ENCODE data around the gene ACTA1. TPM values are rescaled to one million over a fixed set of nuclear protein-coding genes. Genes with fewer than 3 reads are reported as not detected.

ACTA1 gene
- total RNA-seq (2014; rRNA removed; shearing (Covaris generic)) = 7.1 and 8.8 TPM in 2 replicates
- 13.0 and 16.3 TPM in 2 replicates for polyA plus RNA-seq (2016; fragmentation: Nextera tagmentation; extraction: Ambion mirVana)
- long read RNA-seq, transcript ACTA1-202 (7 exons, 1,491 nt) = major isoform, 8 of 8 reads
- long read RNA-seq, partial matches to known transcripts = 0 of 8 reads
- long read RNA-seq, other reads (novel, unspliced or antisense) = 0 of 8 reads

DNA sequence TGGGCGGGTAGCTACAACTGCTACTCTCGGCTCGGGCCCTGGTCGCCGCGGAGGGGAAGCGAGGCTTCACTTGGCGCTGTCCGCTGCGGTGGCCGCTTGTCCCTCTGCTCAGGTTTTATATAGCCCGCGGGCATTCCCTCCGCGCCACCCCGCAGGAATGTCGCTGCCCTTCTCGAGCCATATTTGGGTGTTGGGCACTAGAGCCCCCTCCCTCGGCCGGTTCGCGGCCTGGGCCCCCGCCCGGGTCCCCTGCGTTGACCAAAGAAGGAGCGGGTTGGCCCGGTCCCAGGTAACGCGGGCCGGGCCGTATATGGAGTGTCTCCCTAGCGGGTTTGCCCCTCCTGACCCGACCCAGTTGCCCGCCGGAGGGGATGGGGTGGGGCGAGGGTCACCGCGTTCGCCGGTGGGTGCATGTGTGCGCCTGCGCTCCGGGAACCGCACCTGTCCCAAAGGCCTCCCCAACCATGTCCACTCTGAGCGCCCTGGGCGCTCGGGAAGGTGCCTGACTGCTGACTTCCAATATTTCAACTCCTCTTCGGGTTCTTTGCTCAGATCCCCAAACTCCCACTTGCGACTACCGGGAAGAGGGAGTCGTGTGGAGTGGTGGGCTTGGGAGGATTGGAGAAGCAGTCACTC, at the start of gene ACTA1:
ACTA1 (minus strand) TSS at position 90 of the 636 bp plus-strand sequence. CDS start 979 bp downstream, outside the sequence.
- Mint-ChIP-seq H3K27me3 (ENCODE audit: insufficient read depth, low read depth, poor library complexity) (peaks cover 69% of the 10 kb centered on the region), H3K4me1 (peaks cover 22% of the 10 kb centered on the region), H3K27ac (no peak within 1 kb of the TSS), H3K9me3 (peaks cover 4% of the 10 kb centered on the region; the same call in 1 of the 3 replicates), H3K4me3 (peak within 1 kb of the TSS; percentile 82), H3K36me3 (ENCODE audit: low read depth) (peaks cover 6% of the 10 kb centered on the region; the same call in 2 of the 3 replicates)
- no peaks in the 10 kb centered on the region for H3K36me3 ChIP-seq (ENCODE audit: insufficient read depth)
- H3K4me2 ChIP-seq = peak within 1 kb of the TSS; percentile 96
- H3K27ac ChIP-seq (ENCODE audit: low read depth) = no peak within 1 kb of the TSS
- peak within 1 kb of the TSS; percentile 94 for H2AFZ ChIP-seq
- peaks cover 14% of the 10 kb centered on the region; the same call in 1 of the 2 replicates for H3K4me1 ChIP-seq (ENCODE audit: insufficient read depth)
- ATAC-seq (peak; percentile 34), DNase-seq (ENCODE audit: low spot score) (peak; percentile 77)
- H3K79me2 ChIP-seq (replicated peaks; ENCODE audit: insufficient read depth) = no peaks in the 10 kb centered on the region
- H3F3A ChIP-seq (replicated peaks; ENCODE audit: low read depth) = peaks cover 9% of the 10 kb centered on the region; the same call in 1 of the 2 replicates
- no peaks in the 10 kb centered on the region; the same call in 1 of the 2 replicates for H4K20me1 ChIP-seq (replicated peaks; ENCODE audit: insufficient read depth)
- TF ChIP-seq NANOG (IDR thresholded peaks at IDR 0.05; ENCODE audit: borderline replicate concordance) (no peak), ZNF462 (CRISPR knock-in tag; IDR thresholded peaks at IDR 0.05) (no peak), EZH2 (IDR thresholded peaks at IDR 0.05; ENCODE audit: low read depth, unreplicated experiment) (peak; percentile 33), STAT1 (IDR thresholded peaks at IDR 0.05; ENCODE audit: unreplicated experiment) (no peak), ZNF331 (CRISPR knock-in tag; IDR thresholded peaks at IDR 0.05; ENCODE audit: low read depth) (no peak), ZNF114 (CRISPR knock-in tag; IDR thresholded peaks at IDR 0.05) (no peak), CREB1 (CRISPR knock-in tag; IDR thresholded peaks at IDR 0.05; ENCODE audit: low read depth) (0 out of 2 replicates have a peak, but pooled peaks have one; percentile 22), EZH2phosphoT487 (IDR thresholded peaks at IDR 0.05; ENCODE audit: unreplicated experiment) (no peak)
- TF ChIP-seq, protein P1, sequence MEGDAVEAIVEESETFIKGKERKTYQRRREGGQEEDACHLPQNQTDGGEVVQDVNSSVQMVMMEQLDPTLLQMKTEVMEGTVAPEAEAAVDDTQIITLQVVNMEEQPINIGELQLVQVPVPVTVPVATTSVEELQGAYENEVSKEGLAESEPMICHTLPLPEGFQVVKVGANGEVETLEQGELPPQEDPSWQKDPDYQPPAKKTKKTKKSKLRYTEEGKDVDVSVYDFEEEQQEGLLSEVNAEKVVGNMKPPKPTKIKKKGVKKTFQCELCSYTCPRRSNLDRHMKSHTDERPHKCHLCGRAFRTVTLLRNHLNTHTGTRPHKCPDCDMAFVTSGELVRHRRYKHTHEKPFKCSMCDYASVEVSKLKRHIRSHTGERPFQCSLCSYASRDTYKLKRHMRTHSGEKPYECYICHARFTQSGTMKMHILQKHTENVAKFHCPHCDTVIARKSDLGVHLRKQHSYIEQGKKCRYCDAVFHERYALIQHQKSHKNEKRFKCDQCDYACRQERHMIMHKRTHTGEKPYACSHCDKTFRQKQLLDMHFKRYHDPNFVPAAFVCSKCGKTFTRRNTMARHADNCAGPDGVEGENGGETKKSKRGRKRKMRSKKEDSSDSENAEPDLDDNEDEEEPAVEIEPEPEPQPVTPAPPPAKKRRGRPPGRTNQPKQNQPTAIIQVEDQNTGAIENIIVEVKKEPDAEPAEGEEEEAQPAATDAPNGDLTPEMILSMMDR (conservative IDR thresholded peaks at IDR 0.05; ENCODE audit: low read depth in 2 of 2) = no peak
- TF ChIP-seq, protein P2, sequence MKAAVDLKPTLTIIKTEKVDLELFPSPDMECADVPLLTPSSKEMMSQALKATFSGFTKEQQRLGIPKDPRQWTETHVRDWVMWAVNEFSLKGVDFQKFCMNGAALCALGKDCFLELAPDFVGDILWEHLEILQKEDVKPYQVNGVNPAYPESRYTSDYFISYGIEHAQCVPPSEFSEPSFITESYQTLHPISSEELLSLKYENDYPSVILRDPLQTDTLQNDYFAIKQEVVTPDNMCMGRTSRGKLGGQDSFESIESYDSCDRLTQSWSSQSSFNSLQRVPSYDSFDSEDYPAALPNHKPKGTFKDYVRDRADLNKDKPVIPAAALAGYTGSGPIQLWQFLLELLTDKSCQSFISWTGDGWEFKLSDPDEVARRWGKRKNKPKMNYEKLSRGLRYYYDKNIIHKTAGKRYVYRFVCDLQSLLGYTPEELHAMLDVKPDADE (IDR thresholded peaks at IDR 0.05) = no peak
- H3K27me3 ChIP-seq (ENCODE audit: insufficient read depth) = peaks cover 80% of the 10 kb centered on the region
- no peaks in the 10 kb centered on the region for H3K9me2 ChIP-seq (ENCODE audit: insufficient read depth)
- H3K4me3 ChIP-seq = peak within 1 kb of the TSS; percentile 87
